ENCODE results near the gene FRS3.

Gene FRS3

DNA sequence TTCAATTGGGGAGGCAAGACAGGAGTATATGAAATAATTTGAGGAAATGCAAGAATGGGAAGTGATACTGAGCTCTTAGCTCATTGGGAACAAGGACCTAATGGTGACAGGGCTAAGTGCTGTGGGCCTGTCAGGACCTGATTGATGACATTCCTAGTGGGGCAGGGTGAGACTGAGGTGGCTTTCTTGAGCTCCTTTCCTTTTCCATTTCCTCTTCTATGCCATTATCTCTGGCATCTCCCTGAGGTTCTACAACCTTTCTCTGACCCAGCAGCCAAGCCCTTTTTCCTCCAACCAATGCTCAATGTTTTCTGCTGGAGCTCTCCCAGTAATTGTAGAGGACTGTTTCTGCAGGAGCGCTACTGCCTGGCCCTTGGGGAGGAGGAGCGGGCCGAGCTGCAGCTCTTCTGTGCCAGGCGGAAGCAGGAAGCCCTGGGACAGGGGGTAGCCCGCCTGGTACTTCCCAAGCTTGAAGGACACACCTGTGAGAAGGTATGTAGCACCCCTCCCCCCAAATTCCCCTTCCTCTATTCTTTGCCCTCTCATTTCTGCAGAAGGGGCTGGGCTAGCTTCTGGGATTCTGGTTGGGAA, 5.0 kb upstream of the FRS3 start:
- Histone ChIP-seq H3K4me1 (ENCODE audit: low read depth, poor library complexity, severe bottlenecking) (peaks cover 20% of the 10 kb centered on the region), H2AFZ (ENCODE audit: low read depth) (no peak overlapping the region), H3K27ac (no peak overlapping the region), H3K79me2 (ENCODE audit: insufficient read depth, low read depth) (peaks cover 21% of the 10 kb centered on the region), H3K36me3 (ENCODE audit: insufficient read depth) (no peaks in the 10 kb centered on the region), H3K4me2 (no peak overlapping the region), H3K27me3 (ENCODE audit: insufficient read depth, low read depth) (peaks cover 33% of the 10 kb centered on the region), H3K9ac (no peak overlapping the region), H3K4me3 (IDR thresholded peaks at IDR 0.05; ENCODE audit: insufficient read depth, low read depth, low read length) (no peak overlapping the region), H4K20me1 (ENCODE audit: insufficient read depth) (no peaks in the 10 kb centered on the region)
- TF ChIP-seq, protein P1, sequence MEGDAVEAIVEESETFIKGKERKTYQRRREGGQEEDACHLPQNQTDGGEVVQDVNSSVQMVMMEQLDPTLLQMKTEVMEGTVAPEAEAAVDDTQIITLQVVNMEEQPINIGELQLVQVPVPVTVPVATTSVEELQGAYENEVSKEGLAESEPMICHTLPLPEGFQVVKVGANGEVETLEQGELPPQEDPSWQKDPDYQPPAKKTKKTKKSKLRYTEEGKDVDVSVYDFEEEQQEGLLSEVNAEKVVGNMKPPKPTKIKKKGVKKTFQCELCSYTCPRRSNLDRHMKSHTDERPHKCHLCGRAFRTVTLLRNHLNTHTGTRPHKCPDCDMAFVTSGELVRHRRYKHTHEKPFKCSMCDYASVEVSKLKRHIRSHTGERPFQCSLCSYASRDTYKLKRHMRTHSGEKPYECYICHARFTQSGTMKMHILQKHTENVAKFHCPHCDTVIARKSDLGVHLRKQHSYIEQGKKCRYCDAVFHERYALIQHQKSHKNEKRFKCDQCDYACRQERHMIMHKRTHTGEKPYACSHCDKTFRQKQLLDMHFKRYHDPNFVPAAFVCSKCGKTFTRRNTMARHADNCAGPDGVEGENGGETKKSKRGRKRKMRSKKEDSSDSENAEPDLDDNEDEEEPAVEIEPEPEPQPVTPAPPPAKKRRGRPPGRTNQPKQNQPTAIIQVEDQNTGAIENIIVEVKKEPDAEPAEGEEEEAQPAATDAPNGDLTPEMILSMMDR (conservative IDR thresholded peaks at IDR 0.05; ENCODE audit: low read depth, low read length): no peak

DNA sequence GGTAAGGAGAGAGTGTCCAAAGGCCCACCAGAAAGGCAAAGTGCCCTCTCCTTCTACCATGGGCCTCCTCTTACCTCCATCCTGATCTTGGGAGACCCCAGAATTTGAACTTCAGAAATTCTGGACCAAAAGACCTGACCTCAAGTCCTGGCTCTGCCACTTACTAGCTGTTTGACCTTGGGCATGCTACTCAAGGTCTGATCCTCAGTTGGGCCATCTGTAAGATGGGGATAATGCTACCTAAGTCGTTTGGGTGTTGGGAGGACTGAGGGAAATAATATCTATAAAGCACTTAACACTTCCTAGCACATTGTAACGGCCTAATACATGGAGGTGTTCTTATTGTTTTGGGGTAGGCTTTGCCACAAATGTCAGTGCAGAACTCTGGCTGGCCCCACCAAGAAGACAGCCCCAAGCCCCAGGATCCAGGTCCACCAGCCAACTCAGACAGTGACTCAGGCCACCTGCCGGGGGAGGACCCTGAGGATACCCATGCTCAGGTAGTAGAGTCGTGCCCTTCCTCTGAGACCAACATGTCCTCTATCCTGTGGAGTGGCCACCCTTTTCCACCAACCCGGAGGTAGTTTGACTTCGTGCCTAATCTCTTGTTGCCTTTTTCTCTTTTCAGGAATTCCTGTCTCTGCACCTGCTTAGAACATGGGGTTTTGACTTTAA, 3.5 kb upstream of the FRS3 start:
- Histone ChIP-seq H3K4me2 (no peak overlapping the region), H3K4me1 (ENCODE audit: low read depth, poor library complexity, severe bottlenecking) (peaks cover 16% of the 10 kb centered on the region), H3K4me3 (IDR thresholded peaks at IDR 0.05; ENCODE audit: insufficient read depth, low read depth, low read length) (no peak overlapping the region), H3K36me3 (ENCODE audit: insufficient read depth) (no peaks in the 10 kb centered on the region), H4K20me1 (ENCODE audit: insufficient read depth) (no peaks in the 10 kb centered on the region), H3K27me3 (ENCODE audit: insufficient read depth, low read depth) (peaks cover 33% of the 10 kb centered on the region), H3K27ac (no peak overlapping the region), H3K79me2 (ENCODE audit: insufficient read depth, low read depth) (peaks cover 7% of the 10 kb centered on the region; the same call in 1 of the 2 replicates), H2AFZ (ENCODE audit: low read depth) (no peak overlapping the region), H3K9ac (no peak overlapping the region)
- TF ChIP-seq, protein P1 (conservative IDR thresholded peaks at IDR 0.05; ENCODE audit: low read depth, low read length): no peak

DNA sequence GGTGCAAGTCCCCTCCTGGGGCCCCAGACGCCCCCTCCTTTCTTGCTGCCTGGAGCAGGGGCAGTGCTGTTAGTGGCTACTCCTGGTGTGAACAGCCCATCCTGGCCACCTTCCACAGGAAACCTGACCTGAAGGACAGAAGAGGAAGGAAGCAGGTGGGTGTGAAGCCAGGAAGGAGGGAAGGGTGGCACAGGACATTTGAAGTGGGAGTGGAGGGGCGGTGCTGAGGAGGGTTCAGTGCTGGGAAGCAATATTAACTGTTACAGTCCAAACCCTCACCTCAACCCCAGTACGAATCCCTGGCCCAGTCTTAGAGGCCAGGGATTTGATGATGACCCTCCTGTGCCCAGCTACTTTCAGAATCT, 1.6 kb upstream of the FRS3 start:
- no peaks in the 10 kb centered on the region for H3K79me2 ChIP-seq (ENCODE audit: insufficient read depth, low read depth)
- peak overlapping the region; percentile 31; the same call in 1 of the 2 replicates for H3K4me2 ChIP-seq
- peaks cover 33% of the 10 kb centered on the region for H3K27me3 ChIP-seq (ENCODE audit: insufficient read depth, low read depth)
- no peak overlapping the region for H3K9ac ChIP-seq
- no peaks in the 10 kb centered on the region for H4K20me1 ChIP-seq (ENCODE audit: insufficient read depth)
- H3K4me3 ChIP-seq (IDR thresholded peaks at IDR 0.05; ENCODE audit: insufficient read depth, low read depth, low read length): no peak overlapping the region
- no peak overlapping the region for H3K27ac ChIP-seq
- H2AFZ ChIP-seq (ENCODE audit: low read depth): no peak overlapping the region
- peaks cover 16% of the 10 kb centered on the region for H3K4me1 ChIP-seq (ENCODE audit: low read depth, poor library complexity, severe bottlenecking)
- TF ChIP-seq, protein P1 (conservative IDR thresholded peaks at IDR 0.05; ENCODE audit: low read depth, low read length): no peak
- no peaks in the 10 kb centered on the region for H3K36me3 ChIP-seq (ENCODE audit: insufficient read depth)

DNA sequence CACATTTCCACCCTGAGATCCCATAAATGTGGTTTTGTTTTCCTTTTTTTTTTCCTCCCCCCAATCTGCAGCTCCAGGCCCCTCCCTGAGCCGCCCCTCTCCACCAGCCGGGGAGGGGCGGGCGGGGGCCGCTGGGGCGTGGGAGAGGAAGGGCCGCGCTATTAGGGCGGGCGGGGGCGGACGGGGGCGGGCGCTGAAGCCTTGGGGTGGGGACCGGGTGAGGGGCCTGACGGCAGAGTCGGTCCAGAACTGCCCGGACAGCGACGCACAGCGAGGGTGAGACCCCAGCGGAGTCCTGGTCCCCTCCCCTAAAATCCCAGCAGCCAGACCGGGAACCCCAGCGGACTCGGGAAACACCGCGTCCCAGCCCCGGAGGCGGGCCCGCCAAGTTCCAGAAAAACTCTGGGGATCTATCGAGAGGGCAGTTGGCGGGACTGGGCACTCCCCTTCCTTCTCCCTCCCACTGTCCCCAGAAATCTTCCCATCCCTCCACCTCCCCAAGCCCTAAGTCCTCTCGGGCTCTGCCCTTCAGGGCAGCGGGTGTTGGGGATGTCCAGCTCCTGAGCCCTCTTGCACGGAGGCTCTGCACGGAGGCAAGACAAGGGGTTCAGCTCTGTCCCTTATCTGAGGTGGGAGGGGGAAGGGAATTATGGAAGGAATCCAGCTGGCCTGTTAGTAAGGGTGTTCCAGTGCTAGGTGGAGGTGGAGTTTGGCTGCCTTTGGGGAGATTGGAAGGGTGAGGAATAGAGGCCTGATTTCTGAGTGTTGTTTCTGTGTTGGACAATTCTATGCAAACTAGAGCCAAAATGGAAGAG, 1.1 kb upstream of the FRS3 start, which contains the start of gene PRICKLE4:
Gene PRICKLE4, plus strand, starts transcription at position 232 of the 815 bp plus-strand sequence. CDS start 2,692 bp downstream, outside the sequence.
- Histone ChIP-seq H2AFZ (ENCODE audit: low read depth) (peak within 1 kb of the TSS; percentile 74), H3K4me1 (ENCODE audit: low read depth, poor library complexity, severe bottlenecking) (peaks cover 12% of the 10 kb centered on the region), H3K4me2 (peak within 1 kb of the TSS; percentile 31), H4K20me1 (ENCODE audit: insufficient read depth) (no peaks in the 10 kb centered on the region), H3K27ac (no peak within 1 kb of the TSS), H3K36me3 (ENCODE audit: insufficient read depth) (no peaks in the 10 kb centered on the region), H3K27me3 (ENCODE audit: insufficient read depth, low read depth) (peaks cover 33% of the 10 kb centered on the region), H3K9ac (no peak within 1 kb of the TSS), H3K79me2 (ENCODE audit: insufficient read depth, low read depth) (no peaks in the 10 kb centered on the region), H3K4me3 (IDR thresholded peaks at IDR 0.05; ENCODE audit: insufficient read depth, low read depth, low read length) (no peak within 1 kb of the TSS)
- TF ChIP-seq, protein P1 (conservative IDR thresholded peaks at IDR 0.05; ENCODE audit: low read depth, low read length): no peak

Measured in KMS-11 (cell line).